Endodermal cell (in vitro differentiated cells): ENCODE data around the gene ZBTB20. TPM values are rescaled to one million over a fixed set of nuclear protein-coding genes. Genes with fewer than 3 reads are reported as not detected.

Source experiments
- DNase-seq: peaks from one replicate; pipeline ENCODE4 v3.0.0-alpha.2; 2017
- H3K27ac ChIP-seq: 2 replicates; pipeline ENCODE4 v1.5.1; 2013; ENCODE audit warnings: mild to moderate bottlenecking, low read depth, low read length, moderate library complexity
- H3K27me3 ChIP-seq: 2 replicates; pipeline ENCODE4 v1.6.1; 2013; ENCODE audit warnings: mild to moderate bottlenecking, low read length, moderate library complexity; ENCODE audit not compliant: insufficient read depth, control insufficient read depth, poor library complexity, severe bottlenecking
- H3K36me3 ChIP-seq: 2 replicates; pipeline ENCODE4 v1.7.0; 2013; ENCODE audit warnings: mild to moderate bottlenecking, low read length, moderate library complexity; ENCODE audit not compliant: control insufficient read depth, insufficient read depth
- H3K4me1 ChIP-seq: one replicate; pipeline ENCODE4 v1.7.0; 2013; ENCODE audit warnings: low read length; ENCODE audit not compliant: control insufficient read depth, insufficient read depth
- H3K4me3 ChIP-seq: 2 replicates; pipeline ENCODE4 v1.5.1; 2013; ENCODE audit warnings: mild to moderate bottlenecking, low read length, moderate library complexity
- H3K9ac ChIP-seq: 2 replicates; pipeline ENCODE4 v1.6.1; 2013; ENCODE audit warnings: mild to moderate bottlenecking, low read length, moderate library complexity; ENCODE audit not compliant: poor library complexity, severe bottlenecking; ENCODE audit errors: extremely low read depth
- H3K9me3 ChIP-seq: 2 replicates; pipeline ENCODE4 v1.6.1; 2013; ENCODE audit warnings: mild to moderate bottlenecking, low read length, moderate library complexity; ENCODE audit not compliant: control insufficient read depth
- H3K27ac Mint-ChIP-seq: 2 replicates; pipeline ENCODE4 v1.8.0; 2020; ENCODE audit warnings: mixed read lengths
- H3K27me3 Mint-ChIP-seq: 2 replicates; pipeline ENCODE4 v1.8.0; 2021; ENCODE audit warnings: mild to moderate bottlenecking, mixed read lengths; ENCODE audit not compliant: insufficient read depth
- H3K36me3 Mint-ChIP-seq: 2 replicates; pipeline ENCODE4 v1.8.0; 2020; ENCODE audit warnings: low read depth, mixed read lengths
- H3K4me1 Mint-ChIP-seq: 2 replicates; pipeline ENCODE4 v1.8.0; 2020; ENCODE audit warnings: mixed read lengths
- H3K4me3 Mint-ChIP-seq: 2 replicates; pipeline ENCODE4 v1.8.0; 2020; ENCODE audit warnings: mild to moderate bottlenecking, moderate library complexity, mixed read lengths
- H3K9me3 Mint-ChIP-seq: 2 replicates; pipeline ENCODE4 v1.8.0; 2020; ENCODE audit warnings: mild to moderate bottlenecking, mixed read lengths
- CTCF ChIP-seq: fragments of 200-600 bp; sonication (generic); conservative IDR thresholded peaks from 2 replicates; pipeline ENCODE4 v1.5.0; 2021; ENCODE audit warnings: antibody characterized with exemption, mild to moderate bottlenecking
- WGBS, 2 experiments: methylation state at CpG; one replicate each; pipeline versions ENCODE4 v1.1.5 to v1.1.7; 2013; ENCODE audit warnings: missing lambda C conversion rate in 2 of 2, mixed read lengths in 1 of 2; ENCODE audit not compliant: insufficient coverage in 1 of 2, insufficient read length in 1 of 2; 5-methylcytosine and 5-hydroxymethylcytosine counted together
- total RNA-seq, 2 donors: library from RNA; stranded (reverse); fragmentation: NEBNext Ultra II Directional in 1 of 2; extraction: Animal tissue kit (Norgen Biotek cat#: 25700) in 1 of 2; gene quantifications; 2 replicates in 1 of 2; 3 replicates in 1 of 2; pipeline ENCODE4 v1.2.1, GENCODE V29; 2021

The ZBTB20 gene
- total RNA-seq, 2 donors from 2014 or later = 1.6 to 2.9 TPM

GRCh38 chr3:114332342-114333179 is 814.5 kb downstream of the ZBTB20 start:
- DNase-seq = no peak
- H3K27me3 ChIP-seq = no peaks in the 10 kb centered on the region
- no peaks in the 10 kb centered on the region for H3K9me3 ChIP-seq
- no peak overlapping the region for H3K4me3 ChIP-seq
- no peaks in the 10 kb centered on the region for H3K36me3 ChIP-seq
- Mint-ChIP-seq H3K4me1 (no peaks in the 10 kb centered on the region), H3K9me3 (no peaks in the 10 kb centered on the region), H3K36me3 (no peaks in the 10 kb centered on the region), H3K4me3 (no peak overlapping the region), H3K27ac (no peak overlapping the region), H3K27me3 (no peaks in the 10 kb centered on the region)
- no peak overlapping the region for H3K27ac ChIP-seq
- WGBS, 2 experiments = 94 to 100% methylated on average over 2 to 5 of the region's 5 CpGs
- no peak overlapping the region for H3K9ac ChIP-seq
- TF ChIP-seq CTCF = no peak
- no peaks in the 10 kb centered on the region for H3K4me1 ChIP-seq

- no peak overlapping the region for H3K9ac ChIP-seq
- 81% methylated on average over 2 of the region's 3 CpGs; no CpG with 5 or more reads in 1 of the 2 experiments for WGBS, 2 experiments
- H3K4me3 ChIP-seq = no peak overlapping the region
- no peak overlapping the region for H3K27ac Mint-ChIP-seq
- no peak for DNase-seq
- H3K4me3 Mint-ChIP-seq = no peak overlapping the region
- H3K27ac ChIP-seq = no peak overlapping the region
- no peak for TF ChIP-seq CTCF
- no peaks in the 10 kb centered on the region for H3K36me3 Mint-ChIP-seq
- H3K4me1 ChIP-seq = no peaks in the 10 kb centered on the region
- H3K9me3 Mint-ChIP-seq = no peaks in the 10 kb centered on the region
- no peaks in the 10 kb centered on the region for H3K36me3 ChIP-seq
- no peaks in the 10 kb centered on the region for H3K4me1 Mint-ChIP-seq
- H3K27me3 Mint-ChIP-seq = no peaks in the 10 kb centered on the region
- no peaks in the 10 kb centered on the region for H3K27me3 ChIP-seq
- no peaks in the 10 kb centered on the region for H3K9me3 ChIP-seq
Observed at GRCh38 chr3:114331710-114332109, 815.4 kb downstream of the ZBTB20 start.

GRCh38 chr3:114331007-114331406 is 816.1 kb downstream of the ZBTB20 start:
- DNase-seq = no peak
- Histone ChIP-seq H3K9me3 (no peaks in the 10 kb centered on the region), H3K36me3 (no peaks in the 10 kb centered on the region), H3K4me3 (no peak overlapping the region), H3K27me3 (no peaks in the 10 kb centered on the region), H3K9ac (no peak overlapping the region), H3K27ac (no peak overlapping the region), H3K4me1 (no peaks in the 10 kb centered on the region)
- TF ChIP-seq CTCF = no peak
- 75 to 93% methylated on average over 1 to 2 of the region's 2 CpGs for WGBS, 2 experiments
- H3K27me3 Mint-ChIP-seq = no peaks in the 10 kb centered on the region
- no peaks in the 10 kb centered on the region for H3K36me3 Mint-ChIP-seq
- no peaks in the 10 kb centered on the region for H3K4me1 Mint-ChIP-seq
- no peak overlapping the region for H3K27ac Mint-ChIP-seq
- H3K4me3 Mint-ChIP-seq = no peak overlapping the region
- H3K9me3 Mint-ChIP-seq = no peaks in the 10 kb centered on the region
